Glomerular visceral epithelial cell (primary cell): ENCODE results near the gene COL6A2.

Experiments used
- DNase-seq: peaks from one replicate; pipeline ENCODE4 v3.0.0-alpha.2; 2016; ENCODE audit errors: extremely low spot score

COL6A2 gene

GRCh38 chr21:46113497-46114176 is 15.7 kb downstream of the COL6A2 start:
- no peak for DNase-seq

- no peak for DNase-seq
These were observed 17.1 kb downstream of the COL6A2 start for GRCh38 chr21:46114963-46115362.

- no peak for DNase-seq
These were observed 17.7 kb downstream of the COL6A2 start for GRCh38 chr21:46115441-46116188.

GRCh38 chr21:46116189-46116775 is 18.4 kb downstream of the COL6A2 start:
- DNase-seq: no peak

GRCh38 chr21:46116776-46117585 is 19.1 kb downstream of the COL6A2 start:
- peak; percentile 24 for DNase-seq

- DNase-seq: no peak
These were observed 19.8 kb downstream of the COL6A2 start for GRCh38 chr21:46117586-46118315.

- no peak for DNase-seq
These were observed 20.6 kb downstream of the COL6A2 start for GRCh38 chr21:46118316-46119143.

- DNase-seq: no peak
These were observed 21.3 kb downstream of the COL6A2 start for GRCh38 chr21:46119144-46119636.

GRCh38 chr21:46119637-46120271 is 21.8 kb downstream of the COL6A2 start:
- no peak for DNase-seq

GRCh38 chr21:46120301-46121285 is 22.7 kb downstream of the COL6A2 start:
- no peak for DNase-seq

- DNase-seq: no peak
These were observed 23.6 kb downstream of the COL6A2 start for GRCh38 chr21:46121286-46122221.

- peak; percentile 24 for DNase-seq
These were observed 24.3 kb downstream of the COL6A2 start for GRCh38 chr21:46122237-46122671.

GRCh38 chr21:46122758-46123683 is 25.1 kb downstream of the COL6A2 start:
- no peak for DNase-seq

- no peak for DNase-seq
These were observed 26.4 kb downstream of the COL6A2 start for GRCh38 chr21:46124083-46124925.
